IPS-18c (cell line): Measurements from ENCODE around the gene ATP11C.

Experiments used
- H3K4me3 ChIP-seq: 2 replicates; pipeline ENCODE4 v1.7.0; 2013; ENCODE audit warnings: low read depth, mild to moderate bottlenecking, low read length, moderate library complexity; ENCODE audit not compliant: insufficient read depth
- H3K9me3 ChIP-seq: one replicate; pipeline ENCODE4 v1.6.1; 2013; ENCODE audit warnings: mild to moderate bottlenecking, low read length, moderate library complexity; ENCODE audit not compliant: control insufficient read depth, insufficient read depth

ATP11C gene

GRCh38 chrX:139831675-139832456, 101.0 kb downstream of the ATP11C start:
- Histone ChIP-seq H3K4me3 (no peak overlapping the region), H3K9me3 (peaks cover 2% of the 10 kb centered on the region)

DNA sequence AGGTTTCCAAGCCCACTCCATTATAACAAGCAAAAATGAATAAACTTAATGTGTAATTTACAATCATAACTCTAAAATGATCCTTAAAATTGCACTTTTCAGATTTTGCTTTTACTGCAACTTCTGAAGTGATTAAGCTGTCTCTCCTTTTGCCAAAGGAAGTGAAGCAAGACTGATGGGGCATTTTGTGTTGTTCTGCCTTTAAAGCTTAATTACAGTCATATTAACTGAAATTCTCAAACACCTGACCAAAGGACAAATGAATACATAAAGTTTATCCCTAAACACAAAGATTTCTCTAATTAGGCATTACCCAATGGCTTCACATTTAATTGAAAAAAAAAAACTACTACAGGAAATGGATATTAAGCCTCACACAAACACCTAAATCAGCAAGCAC, 101.8 kb downstream of the ATP11C start:
- peaks cover 2% of the 10 kb centered on the region for H3K9me3 ChIP-seq
- H3K4me3 ChIP-seq: no peak overlapping the region

DNA sequence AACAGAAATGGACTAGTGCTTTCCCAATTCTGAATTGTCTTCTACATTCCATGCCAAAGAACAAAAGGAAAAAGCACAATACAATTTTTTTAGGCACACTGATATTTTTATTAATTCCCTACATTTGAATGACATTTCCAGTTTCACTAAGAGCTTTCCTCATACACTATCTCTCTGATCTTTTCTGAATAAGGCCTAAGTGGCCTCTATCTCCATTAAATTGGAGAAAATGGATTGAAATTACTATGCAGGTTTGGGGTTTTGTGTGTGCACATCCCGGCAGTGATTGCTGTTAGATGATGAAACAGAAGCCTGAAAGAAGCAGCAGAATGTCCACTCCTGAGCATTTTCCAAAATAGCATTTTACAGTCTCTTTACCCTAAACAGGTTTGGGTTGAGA, 104.0 kb downstream of the ATP11C start:
- peaks cover 2% of the 10 kb centered on the region for H3K9me3 ChIP-seq
- no peak overlapping the region for H3K4me3 ChIP-seq

DNA sequence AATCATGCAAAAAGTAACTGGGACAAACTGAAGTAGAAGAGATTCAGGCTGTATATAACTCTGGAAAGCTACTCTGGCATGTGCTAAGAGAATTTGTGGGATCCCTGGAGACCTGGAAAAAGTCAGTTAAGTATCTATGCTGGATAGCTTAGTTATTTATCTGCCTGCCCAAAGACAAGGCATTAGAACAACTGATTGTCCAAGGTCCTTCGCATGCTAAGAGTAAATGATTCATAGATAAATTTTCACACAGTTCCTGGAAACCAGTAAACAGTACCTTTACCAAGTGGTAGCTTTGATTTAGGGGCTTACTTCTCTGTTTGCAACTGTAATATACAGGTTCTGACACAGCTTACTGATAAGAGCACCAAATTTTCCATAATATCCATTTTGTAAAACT, 104.8 kb downstream of the ATP11C start:
- H3K9me3 ChIP-seq: peaks cover 2% of the 10 kb centered on the region
- H3K4me3 ChIP-seq: no peak overlapping the region

- H3K9me3 ChIP-seq: peaks cover 4% of the 10 kb centered on the region
- no peak overlapping the region for H3K4me3 ChIP-seq
Observed at GRCh38 chrX:139826065-139827044, 106.5 kb downstream of the ATP11C start.

DNA sequence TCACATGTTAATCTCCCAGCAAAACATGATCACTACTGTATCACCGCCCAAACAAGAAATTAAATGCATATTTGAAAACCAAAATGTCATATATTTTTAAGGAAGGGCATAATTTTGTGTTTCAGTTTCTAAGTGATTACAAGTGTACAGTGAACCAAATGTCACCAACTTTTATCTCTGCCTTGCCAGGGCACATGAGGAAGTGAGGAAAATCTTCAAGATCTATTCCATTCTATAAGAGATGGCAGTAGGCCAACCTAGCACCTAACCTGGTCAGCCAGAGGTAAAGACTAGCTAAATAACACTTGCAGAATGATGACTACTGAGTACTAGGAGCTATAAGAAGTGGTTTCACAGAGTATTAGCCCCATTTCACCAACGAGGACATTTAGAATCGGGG, 107.2 kb downstream of the ATP11C start:
- Histone ChIP-seq H3K9me3 (peaks cover 4% of the 10 kb centered on the region), H3K4me3 (no peak overlapping the region)

- Histone ChIP-seq H3K4me3 (no peak overlapping the region), H3K9me3 (peaks cover 4% of the 10 kb centered on the region)
Observed at GRCh38 chrX:139823806-139824205, 109.0 kb downstream of the ATP11C start.

DNA sequence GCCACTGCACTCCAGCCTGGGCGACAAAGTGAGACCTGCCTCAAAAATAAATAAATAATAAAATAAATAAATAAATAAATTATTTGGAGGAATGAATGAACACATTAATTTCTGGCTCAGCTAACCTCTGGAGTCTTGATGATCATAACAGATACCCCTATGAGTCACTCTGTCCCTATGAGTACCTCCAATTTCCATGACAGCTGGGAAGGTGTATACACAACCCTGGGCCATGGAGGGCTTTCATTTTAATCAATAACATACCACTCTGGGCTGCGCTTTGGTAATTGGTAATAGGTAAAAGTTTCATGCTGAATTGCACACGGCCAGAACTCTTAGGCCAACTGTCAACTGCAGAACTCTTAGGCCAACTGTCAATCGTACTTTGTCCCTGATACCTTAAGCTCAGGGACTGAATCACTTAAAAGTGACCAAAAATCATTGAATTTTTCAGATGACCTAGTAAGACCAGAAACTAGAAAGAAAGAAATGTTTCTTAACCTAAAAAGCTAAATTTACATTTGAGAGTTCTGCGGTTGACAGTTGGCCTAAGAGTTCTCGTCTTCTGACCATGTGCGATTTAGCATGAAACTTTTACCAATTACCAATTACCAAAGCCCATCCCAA, 112.4 kb downstream of the ATP11C start:
- Histone ChIP-seq H3K4me3 (no peak overlapping the region), H3K9me3 (peaks cover 2% of the 10 kb centered on the region)

DNA sequence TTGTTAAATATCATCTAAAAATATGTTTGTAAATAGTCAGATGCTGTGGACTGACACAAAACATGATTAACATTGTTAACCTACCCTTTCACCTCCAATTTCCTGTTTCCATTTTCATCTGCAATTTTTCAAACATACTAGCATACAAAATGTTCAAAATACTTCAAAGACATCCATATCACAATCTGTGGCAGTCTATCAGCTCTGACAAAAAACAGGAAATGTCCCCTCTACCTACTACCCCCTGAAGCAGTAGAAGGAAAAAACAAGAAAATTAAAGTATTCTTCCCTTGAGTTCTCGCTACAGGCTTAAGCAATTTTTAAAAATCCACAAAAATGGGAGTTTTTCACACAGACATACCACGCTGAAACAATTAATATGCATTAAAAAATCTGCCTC, 116.6 kb downstream of the ATP11C start:
- H3K9me3 ChIP-seq: peaks cover 3% of the 10 kb centered on the region

DNA sequence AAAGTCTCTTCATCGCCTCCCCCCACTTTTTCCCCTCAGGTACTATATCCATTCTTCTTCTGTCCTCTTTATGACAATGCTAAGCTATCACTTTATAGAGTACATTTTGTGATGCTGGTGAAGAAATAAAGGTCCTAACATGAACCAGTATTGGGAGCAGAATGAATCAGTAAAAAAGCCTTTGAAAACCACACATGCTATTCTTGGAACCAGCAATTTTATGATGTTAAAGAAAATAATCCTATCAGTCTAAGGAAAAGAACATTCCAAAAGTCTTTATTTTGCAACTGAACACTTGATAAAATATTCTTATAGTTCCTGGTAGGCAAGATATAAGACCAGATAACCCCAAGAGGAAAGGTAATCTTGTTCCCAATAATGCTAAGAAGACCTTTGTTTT, 117.1 kb downstream of the ATP11C start:
- peaks cover 3% of the 10 kb centered on the region for H3K9me3 ChIP-seq
- no peak overlapping the region for H3K4me3 ChIP-seq

More for the DNA sequence above, 116.6 kb downstream of the ATP11C start:
- no peak overlapping the region for H3K4me3 ChIP-seq

- H3K9me3 ChIP-seq: peaks cover 5% of the 10 kb centered on the region
- H3K4me3 ChIP-seq: no peak overlapping the region
Observed at GRCh38 chrX:139811942-139812629, 120.8 kb downstream of the ATP11C start.

GRCh38 chrX:139804482-139804881, 128.4 kb downstream of the ATP11C start:
- Histone ChIP-seq H3K9me3 (peaks cover 3% of the 10 kb centered on the region), H3K4me3 (no peak overlapping the region)

DNA sequence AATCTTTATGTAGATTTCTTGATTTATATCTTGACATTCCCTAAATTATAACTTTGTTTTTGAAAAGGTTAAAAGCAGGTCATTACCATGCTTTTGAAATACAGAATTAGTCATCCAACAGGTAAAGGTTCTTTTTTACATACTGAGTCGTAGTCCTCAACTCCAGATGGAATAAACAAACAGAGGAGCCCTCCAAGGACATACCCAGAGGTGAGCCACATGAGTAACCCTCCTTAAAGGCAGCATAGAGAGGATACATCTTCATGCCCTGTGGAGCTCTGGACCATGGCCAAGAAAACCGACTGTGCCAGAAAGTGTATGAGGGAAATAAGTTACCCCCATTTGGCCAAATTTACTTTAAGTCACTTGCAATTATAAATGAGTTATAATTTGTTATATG, 129.6 kb downstream of the ATP11C start:
- peaks cover 3% of the 10 kb centered on the region for H3K9me3 ChIP-seq
- no peak overlapping the region for H3K4me3 ChIP-seq

DNA sequence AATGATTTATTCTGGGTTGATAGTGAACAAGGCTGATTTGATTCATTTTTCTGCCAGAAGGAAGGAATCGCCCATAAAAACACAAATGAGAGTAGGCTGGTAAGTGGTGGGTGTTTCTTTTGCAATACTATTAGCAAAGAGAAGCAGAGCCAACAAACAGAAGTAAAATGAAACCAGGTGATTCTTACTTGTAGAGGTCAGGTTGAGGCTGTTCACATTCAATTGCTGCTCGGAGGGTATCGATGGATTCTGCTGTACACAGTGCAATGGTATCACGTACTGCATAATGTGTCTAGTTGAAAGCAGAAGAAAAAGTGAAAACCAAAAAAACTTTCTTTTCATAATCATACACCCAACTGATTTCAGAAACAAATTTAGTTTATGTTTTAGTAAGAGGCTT, 130.8 kb downstream of the ATP11C start:
- H3K9me3 ChIP-seq: peaks cover 3% of the 10 kb centered on the region

GRCh38 chrX:139801397-139801813, 131.4 kb downstream of the ATP11C start:
- no peak overlapping the region for H3K4me3 ChIP-seq
- H3K9me3 ChIP-seq: peaks cover 3% of the 10 kb centered on the region

More for the DNA sequence above, 130.8 kb downstream of the ATP11C start:
- H3K4me3 ChIP-seq: no peak overlapping the region

DNA sequence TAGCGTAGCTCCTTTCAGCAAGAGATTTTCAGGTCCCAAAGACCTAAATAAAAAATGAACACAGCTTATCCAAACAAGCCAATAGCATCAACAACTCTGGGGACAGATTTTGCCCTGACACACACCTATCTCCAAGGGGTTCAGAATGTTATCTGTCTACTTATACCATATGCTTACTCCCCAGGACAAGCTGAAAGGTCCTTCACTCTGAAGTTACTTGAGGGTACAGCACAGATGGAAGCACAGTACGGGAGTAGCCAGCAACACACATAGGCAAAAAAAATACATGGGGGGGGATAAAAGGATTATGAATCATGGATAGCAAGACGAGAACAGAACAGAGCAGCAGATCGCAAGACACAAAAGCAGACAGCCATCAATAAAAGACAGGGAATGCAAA, 134.2 kb downstream of the ATP11C start:
- Histone ChIP-seq H3K9me3 (peaks cover 3% of the 10 kb centered on the region), H3K4me3 (no peak overlapping the region)

DNA sequence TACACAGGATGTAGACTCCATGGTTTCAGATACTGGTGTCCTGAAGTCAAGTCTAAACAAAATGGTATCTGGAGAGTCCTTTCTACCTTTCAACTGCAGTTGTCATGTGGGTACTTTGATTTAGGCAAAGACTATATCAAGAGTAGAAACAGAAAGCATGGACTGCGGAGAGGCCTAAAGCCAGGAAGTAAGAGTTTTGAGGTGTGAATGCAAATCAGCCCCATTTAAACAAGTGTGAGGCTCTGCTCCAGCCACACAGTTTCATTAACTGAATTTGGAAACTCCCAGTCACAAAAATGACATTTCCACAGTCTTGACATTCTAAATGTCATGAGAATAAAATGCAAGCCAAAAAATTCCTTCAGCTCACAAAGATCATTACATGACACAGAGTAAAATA, 137.7 kb downstream of the ATP11C start:
- H3K4me3 ChIP-seq: no peak overlapping the region
- H3K9me3 ChIP-seq: no peaks in the 10 kb centered on the region
